GM13976 (cell line): Measurements from ENCODE around the gene MACC1.

Source experiments
- DNase-seq: peaks from one replicate; pipeline ENCODE4 v3.0.0; 2012; ENCODE audit warnings: low spot score
- in situ Hi-C: fragments of 300-500 bp; cut with MboI; formaldehyde crosslinking; loops from one replicate; pipeline ENCODE4 v1.12.0; 2022; ENCODE audit warnings: low sequenced_read_pairs, mixed read lengths, inconsistent platforms; ENCODE audit not compliant: unreplicated experiment
- TF ChIP-seq, protein P1 (sequence below): IDR thresholded peaks from 2 replicates; pipeline ENCODE4 v1.5.1; 2012; ENCODE audit warnings: borderline replicate concordance, mild to moderate bottlenecking; ENCODE audit not compliant: insufficient read depth; ENCODE audit errors: extremely low read depth, missing control alignments, control extremely low read depth

The MACC1 gene

GRCh38 chr7:20246236-20246635 is 29.1 kb upstream of the MACC1 start:
- in situ Hi-C loops, result no loop called here
- no peak for DNase-seq
- TF ChIP-seq, protein P1, sequence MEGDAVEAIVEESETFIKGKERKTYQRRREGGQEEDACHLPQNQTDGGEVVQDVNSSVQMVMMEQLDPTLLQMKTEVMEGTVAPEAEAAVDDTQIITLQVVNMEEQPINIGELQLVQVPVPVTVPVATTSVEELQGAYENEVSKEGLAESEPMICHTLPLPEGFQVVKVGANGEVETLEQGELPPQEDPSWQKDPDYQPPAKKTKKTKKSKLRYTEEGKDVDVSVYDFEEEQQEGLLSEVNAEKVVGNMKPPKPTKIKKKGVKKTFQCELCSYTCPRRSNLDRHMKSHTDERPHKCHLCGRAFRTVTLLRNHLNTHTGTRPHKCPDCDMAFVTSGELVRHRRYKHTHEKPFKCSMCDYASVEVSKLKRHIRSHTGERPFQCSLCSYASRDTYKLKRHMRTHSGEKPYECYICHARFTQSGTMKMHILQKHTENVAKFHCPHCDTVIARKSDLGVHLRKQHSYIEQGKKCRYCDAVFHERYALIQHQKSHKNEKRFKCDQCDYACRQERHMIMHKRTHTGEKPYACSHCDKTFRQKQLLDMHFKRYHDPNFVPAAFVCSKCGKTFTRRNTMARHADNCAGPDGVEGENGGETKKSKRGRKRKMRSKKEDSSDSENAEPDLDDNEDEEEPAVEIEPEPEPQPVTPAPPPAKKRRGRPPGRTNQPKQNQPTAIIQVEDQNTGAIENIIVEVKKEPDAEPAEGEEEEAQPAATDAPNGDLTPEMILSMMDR, result no peak

- in situ Hi-C loops, result no loop called here
- no peak for DNase-seq
- TF ChIP-seq, protein P1, result no peak
These were observed 27.3 kb upstream of the MACC1 start for GRCh38 chr7:20244334-20245120.

DNA sequence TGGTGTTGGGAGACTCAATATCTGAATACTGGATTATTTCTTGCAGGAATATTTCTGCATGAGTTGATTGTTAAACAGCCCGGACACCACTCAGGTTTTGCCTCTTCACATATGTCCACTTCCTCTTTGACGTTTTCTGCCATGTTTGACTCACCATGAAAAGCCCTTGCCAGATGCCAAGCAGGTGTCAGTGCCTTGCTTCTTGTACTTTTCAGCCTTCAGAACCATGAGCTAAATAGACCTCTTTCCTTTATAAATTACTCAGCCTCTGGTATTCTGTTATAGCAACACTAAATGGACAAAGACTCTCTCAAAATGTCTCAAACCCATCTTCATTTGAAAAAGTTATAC is 24.7 kb upstream of the MACC1 start:
- in situ Hi-C loops, result no loop called here
- TF ChIP-seq, protein P1, result no peak
- DNase-seq, result no peak

DNA sequence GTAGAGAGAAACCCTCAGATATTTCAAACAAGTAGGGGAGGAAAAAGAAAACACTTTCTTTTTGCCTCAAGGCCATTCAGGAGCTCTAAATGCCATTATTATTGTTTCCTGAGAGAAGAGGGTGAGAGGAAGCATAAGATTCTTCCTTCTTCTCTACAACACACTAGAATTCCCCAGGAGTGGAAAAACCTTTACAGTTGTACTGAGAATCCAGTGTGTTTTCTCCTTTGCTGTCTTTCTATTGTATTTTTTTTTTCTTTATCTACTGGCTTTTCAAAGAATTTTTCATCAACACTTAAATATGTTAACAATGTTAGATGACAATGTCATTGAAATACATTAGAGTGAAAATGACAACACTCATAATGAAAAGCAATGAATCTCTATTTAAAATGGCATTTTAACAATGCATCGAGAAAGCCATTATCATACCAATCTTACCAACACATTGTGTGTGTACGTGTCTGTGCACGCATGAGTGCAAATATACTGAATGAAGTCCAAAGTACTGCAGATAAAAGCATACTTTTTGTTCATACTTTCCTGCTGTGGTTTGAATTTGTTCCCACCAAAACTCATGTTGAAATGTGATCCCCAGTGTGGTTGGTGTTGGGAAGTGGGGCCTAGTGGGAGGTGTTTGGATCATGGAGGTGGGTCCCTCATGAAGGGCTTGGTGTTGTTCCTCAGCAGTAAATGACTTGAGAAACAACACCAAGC is 24.2 kb upstream of the MACC1 start:
- in situ Hi-C loops, result no loop called here
- TF ChIP-seq, protein P1, result no peak
- DNase-seq, result no peak

DNA sequence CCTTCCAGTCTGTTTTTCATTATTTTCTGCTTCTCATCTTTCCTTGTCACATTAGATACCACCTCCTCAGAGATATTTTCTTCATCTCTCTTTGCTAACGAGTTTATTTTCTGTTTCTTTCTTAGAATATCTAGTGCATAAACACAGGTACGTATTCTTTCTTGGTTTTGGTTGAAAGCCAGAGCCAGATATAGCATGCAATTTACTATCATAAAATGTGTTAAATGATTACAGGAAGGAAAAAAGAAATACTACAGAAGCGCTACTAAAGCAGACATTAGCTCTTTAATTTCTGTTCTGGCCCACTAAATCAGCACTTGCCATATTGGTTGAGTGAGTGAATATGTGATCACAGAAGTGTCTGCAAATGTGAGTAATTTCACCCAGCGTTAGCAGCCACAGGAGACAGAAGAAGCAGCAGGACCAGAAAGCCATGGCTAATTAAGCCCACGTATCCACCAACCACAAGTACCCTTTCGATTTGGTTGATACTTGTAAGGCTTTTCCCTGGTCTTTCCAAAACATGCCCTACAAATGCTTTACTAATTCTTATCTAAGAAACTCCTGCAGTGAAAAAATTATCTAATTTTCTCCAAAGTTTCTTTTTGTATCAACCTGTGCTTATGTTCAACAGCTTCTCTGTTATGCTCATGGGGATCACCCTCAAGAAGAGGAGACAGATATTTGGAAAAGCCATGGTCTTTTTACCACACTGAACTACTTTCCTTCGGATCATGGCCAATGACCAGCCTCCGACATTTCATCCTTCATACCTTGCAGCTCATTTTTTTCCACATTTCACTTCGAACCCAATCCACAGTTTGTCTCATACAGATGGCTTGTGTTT is 23.1 kb upstream of the MACC1 start:
- TF ChIP-seq, protein P1, result no peak
- DNase-seq, result peak; percentile 30
- in situ Hi-C loops, result no loop called here

DNA sequence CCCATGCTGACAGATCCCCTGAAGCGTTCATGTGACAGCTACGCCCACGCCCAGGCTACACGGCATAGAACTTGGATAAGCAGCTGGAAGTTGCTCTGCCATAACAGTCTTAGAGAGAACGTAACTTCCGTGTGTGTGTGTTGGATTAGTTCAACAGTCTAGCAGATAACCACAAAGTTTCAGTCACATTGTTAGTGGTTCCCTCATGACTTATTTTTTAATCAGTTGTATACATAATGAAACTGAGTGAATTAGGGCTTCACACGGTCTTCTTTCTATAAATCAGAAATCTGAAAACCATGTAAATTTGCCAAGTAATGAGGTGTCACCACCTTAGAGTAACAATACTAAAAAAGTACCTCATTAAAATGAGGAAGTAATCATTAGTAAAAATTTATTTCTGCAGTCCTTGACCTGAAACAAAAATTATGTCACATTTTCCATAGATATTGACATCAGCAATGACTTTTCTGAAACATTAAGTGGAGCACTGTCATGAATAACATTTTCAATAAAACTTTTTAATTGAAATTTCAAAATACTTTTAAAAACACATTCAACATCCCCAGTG is 21.7 kb upstream of the MACC1 start:
- DNase-seq, result peak; percentile 23
- TF ChIP-seq, protein P1, result no peak
- in situ Hi-C loops, result no loop called here
